Glutamatergic neuron (in vitro differentiated cells): ENCODE measurements around the gene ASTN2. TPM values are rescaled to one million over a fixed set of nuclear protein-coding genes. Genes with fewer than 3 reads are reported as not detected.

ENCODE experiments used
- DNase-seq: peaks from one replicate; pipeline ENCODE4 v3.0.0; 2022
- H3K27ac Mint-ChIP-seq: one replicate; pipeline ENCODE4 v1.8.0; 2020; ENCODE audit warnings: mild to moderate bottlenecking, mixed read lengths, inconsistent platforms; ENCODE audit not compliant: unreplicated experiment
- H3K27me3 Mint-ChIP-seq: one replicate; pipeline ENCODE4 v1.8.0; 2020; ENCODE audit warnings: mild to moderate bottlenecking, moderate library complexity, mixed read lengths, inconsistent platforms; ENCODE audit not compliant: unreplicated experiment
- H3K36me3 Mint-ChIP-seq: one replicate; pipeline ENCODE4 v1.8.0; 2020; ENCODE audit warnings: mild to moderate bottlenecking, mixed read lengths, inconsistent platforms; ENCODE audit not compliant: unreplicated experiment
- H3K4me1 Mint-ChIP-seq: one replicate; pipeline ENCODE4 v1.8.0; 2020; ENCODE audit warnings: mild to moderate bottlenecking, low read depth, mixed read lengths, inconsistent platforms; ENCODE audit not compliant: unreplicated experiment
- H3K4me3 Mint-ChIP-seq: one replicate; pipeline ENCODE4 v1.8.0; 2020; ENCODE audit warnings: mild to moderate bottlenecking, mixed read lengths, inconsistent platforms; ENCODE audit not compliant: unreplicated experiment
- H3K9me3 Mint-ChIP-seq: one replicate; pipeline ENCODE4 v1.8.0; 2020; ENCODE audit warnings: mild to moderate bottlenecking, moderate library complexity, mixed read lengths, inconsistent platforms; ENCODE audit not compliant: unreplicated experiment
- total RNA-seq: library from RNA; stranded (reverse); fragmentation: NEBNext Ultra II Directional; extraction: Animal tissue kit (Norgen Biotek cat#: 25700); gene quantifications from one replicate; pipeline ENCODE4 v1.2.1, GENCODE V29; 2021; ENCODE audit not compliant: unreplicated experiment
- TF ChIP-seq, protein P1 (sequence below): fragments of 200-600 bp; sonication (generic); IDR thresholded peaks from one replicate; pipeline ENCODE4 v1.5.0; 2021; ENCODE audit not compliant: partially characterized antibody, unreplicated experiment

Gene ASTN2
- total RNA-seq, 1 donor from 2014 or later = 134 TPM

DNA sequence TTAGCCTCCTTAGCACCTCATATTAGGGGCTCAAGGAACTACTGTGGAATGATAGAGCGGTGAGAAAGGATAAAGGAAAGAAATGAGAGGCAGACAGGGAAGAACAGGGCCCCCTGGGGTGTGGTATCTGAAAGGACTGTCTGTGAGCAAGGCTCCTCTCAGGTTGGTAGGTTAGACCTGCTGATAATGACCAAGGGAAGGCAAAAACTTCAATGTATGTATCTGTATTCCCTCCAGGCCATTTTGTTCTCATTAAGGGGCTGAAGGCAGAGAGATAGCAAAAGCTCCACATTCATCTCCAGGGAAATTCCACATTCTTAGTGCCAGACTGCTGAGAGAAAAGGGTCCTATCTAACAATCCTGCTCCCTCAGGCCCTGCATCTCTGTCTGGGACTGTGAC, 699.1 kb downstream of the ASTN2 start:
- peaks cover 5% of the 10 kb centered on the region for H3K4me1 Mint-ChIP-seq
- no peaks in the 10 kb centered on the region for H3K9me3 Mint-ChIP-seq
- no peaks in the 10 kb centered on the region for H3K36me3 Mint-ChIP-seq
- H3K4me3 Mint-ChIP-seq = no peak overlapping the region
- no peak overlapping the region for H3K27ac Mint-ChIP-seq
- H3K27me3 Mint-ChIP-seq = no peaks in the 10 kb centered on the region
- no peak for DNase-seq
- TF ChIP-seq, protein P1, sequence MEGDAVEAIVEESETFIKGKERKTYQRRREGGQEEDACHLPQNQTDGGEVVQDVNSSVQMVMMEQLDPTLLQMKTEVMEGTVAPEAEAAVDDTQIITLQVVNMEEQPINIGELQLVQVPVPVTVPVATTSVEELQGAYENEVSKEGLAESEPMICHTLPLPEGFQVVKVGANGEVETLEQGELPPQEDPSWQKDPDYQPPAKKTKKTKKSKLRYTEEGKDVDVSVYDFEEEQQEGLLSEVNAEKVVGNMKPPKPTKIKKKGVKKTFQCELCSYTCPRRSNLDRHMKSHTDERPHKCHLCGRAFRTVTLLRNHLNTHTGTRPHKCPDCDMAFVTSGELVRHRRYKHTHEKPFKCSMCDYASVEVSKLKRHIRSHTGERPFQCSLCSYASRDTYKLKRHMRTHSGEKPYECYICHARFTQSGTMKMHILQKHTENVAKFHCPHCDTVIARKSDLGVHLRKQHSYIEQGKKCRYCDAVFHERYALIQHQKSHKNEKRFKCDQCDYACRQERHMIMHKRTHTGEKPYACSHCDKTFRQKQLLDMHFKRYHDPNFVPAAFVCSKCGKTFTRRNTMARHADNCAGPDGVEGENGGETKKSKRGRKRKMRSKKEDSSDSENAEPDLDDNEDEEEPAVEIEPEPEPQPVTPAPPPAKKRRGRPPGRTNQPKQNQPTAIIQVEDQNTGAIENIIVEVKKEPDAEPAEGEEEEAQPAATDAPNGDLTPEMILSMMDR = no peak

DNA sequence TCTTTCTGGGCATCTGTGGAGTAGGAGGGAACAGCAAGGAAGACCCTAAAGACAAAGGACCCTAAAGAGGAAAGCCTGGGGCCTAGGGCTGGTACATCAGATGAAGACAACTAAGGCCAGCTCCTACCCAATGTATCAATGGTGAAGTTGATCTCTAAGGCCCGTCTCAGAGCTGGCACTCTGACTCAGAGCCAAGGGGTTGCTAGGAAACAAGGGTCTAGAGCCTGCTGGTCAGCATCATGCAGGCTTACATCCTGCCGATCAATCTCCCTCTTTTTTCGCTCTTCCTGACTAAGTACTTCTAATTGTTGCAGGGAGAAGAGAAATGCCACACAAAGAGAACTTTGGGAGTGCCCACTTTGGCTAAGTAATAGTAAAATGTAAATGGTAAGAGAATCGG, 701.6 kb downstream of the ASTN2 start:
- TF ChIP-seq, protein P1 = no peak
- Mint-ChIP-seq H3K9me3 (no peaks in the 10 kb centered on the region), H3K4me1 (peaks cover 5% of the 10 kb centered on the region), H3K27ac (no peak overlapping the region), H3K36me3 (no peaks in the 10 kb centered on the region), H3K4me3 (no peak overlapping the region), H3K27me3 (no peaks in the 10 kb centered on the region)
- no peak for DNase-seq

DNA sequence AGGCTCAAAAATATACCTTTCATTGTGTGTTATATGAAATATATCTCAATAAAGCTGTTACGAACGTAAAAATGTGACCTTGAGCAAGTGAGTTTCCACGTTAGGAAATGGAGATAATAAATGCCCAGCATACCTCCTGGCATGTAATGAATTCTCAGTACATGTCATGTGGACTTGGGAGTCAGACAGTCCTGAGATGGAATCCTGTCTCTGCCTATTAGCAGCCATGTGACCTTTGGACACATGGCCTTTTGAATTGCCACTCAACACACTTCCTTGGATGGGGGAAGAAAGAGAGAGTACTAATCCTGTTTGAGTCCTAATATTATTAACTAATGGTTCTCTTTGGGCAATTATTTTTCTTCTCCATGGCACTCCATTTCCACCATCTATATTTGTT, 702.1 kb downstream of the ASTN2 start:
- Mint-ChIP-seq H3K4me1 (peaks cover 5% of the 10 kb centered on the region), H3K27ac (no peak overlapping the region), H3K4me3 (no peak overlapping the region), H3K36me3 (no peaks in the 10 kb centered on the region), H3K9me3 (no peaks in the 10 kb centered on the region), H3K27me3 (no peaks in the 10 kb centered on the region)
- TF ChIP-seq, protein P1 = no peak
- DNase-seq = no peak

DNA sequence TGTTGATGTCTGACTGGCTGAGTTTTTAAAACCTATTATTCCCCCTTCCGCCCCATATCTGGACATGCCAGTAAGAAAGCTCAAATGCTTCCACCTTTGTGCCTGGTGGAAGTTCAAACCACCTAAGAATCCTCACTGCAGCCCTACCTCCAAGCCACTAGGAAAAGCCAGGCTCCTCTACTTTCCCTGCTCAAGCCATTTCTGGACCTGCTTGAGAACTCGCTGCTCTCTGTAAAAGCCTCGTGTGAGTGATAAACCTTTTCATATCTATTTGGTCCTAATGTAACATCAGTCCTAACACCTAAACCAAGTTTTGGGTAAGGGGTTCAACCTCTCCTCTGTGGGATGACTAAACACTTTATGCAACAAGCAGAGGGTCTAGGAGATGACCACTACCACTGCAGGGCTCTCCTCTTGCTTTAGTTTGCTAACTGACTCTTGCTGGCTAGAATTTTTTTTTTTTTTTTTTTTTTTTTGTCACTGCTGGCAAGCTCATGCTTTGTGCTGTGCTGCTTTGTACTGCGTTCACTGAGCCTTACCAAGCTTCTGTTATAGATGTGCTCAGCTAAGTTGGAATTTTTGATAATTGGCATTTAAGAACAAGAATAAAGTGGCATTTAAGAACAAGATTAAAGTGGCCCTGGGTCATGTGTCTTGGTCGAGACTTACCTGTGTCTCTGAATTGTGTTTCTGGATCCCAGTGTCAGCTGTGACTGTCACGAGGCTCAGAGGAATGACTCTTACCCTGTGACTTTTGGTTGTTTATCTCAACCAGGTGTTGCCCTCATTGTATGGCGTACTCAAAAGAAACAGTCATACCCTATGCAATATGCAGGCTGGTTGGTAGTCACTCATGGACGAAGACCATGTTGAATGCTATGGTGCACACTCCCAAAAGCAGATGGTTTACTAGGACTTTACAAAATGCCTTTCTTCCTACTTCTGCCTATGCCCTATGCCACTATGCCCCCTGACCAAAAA, 708.3 kb downstream of the ASTN2 start:
- no peak for DNase-seq
- TF ChIP-seq, protein P1 = no peak
- no peak overlapping the region for H3K4me3 Mint-ChIP-seq
- H3K27me3 Mint-ChIP-seq = peaks cover 3% of the 10 kb centered on the region
- H3K36me3 Mint-ChIP-seq = no peaks in the 10 kb centered on the region
- H3K4me1 Mint-ChIP-seq = no peaks in the 10 kb centered on the region
- H3K27ac Mint-ChIP-seq = no peak overlapping the region
- no peaks in the 10 kb centered on the region for H3K9me3 Mint-ChIP-seq

DNA sequence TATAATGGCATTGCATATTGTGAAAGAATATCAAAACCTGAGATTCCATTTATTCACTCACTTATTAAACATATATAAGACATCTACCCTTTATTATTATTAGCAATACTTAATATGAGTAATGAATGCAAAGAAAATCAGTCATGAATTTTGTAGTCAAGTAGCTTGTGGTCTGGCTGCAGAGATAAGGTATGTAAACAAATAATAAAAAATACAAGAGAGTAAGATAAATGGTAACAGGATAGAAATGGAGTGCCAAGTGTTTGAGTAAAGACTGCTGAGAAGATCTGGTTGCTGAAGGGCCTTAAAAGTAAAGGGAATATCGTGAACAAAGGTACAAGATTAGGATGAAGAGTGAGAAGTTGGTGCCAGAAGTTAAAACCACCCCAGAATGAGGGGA, 709.3 kb downstream of the ASTN2 start:
- H3K36me3 Mint-ChIP-seq = no peaks in the 10 kb centered on the region
- DNase-seq = no peak
- H3K27ac Mint-ChIP-seq = no peak overlapping the region
- no peaks in the 10 kb centered on the region for H3K9me3 Mint-ChIP-seq
- no peaks in the 10 kb centered on the region for H3K4me1 Mint-ChIP-seq
- no peak overlapping the region for H3K4me3 Mint-ChIP-seq
- H3K27me3 Mint-ChIP-seq = peaks cover 3% of the 10 kb centered on the region
- TF ChIP-seq, protein P1 = no peak
